ENCODE results near the gene PET100.

Gene PET100, protein sequence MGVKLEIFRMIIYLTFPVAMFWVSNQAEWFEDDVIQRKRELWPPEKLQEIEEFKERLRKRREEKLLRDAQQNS

DNA sequence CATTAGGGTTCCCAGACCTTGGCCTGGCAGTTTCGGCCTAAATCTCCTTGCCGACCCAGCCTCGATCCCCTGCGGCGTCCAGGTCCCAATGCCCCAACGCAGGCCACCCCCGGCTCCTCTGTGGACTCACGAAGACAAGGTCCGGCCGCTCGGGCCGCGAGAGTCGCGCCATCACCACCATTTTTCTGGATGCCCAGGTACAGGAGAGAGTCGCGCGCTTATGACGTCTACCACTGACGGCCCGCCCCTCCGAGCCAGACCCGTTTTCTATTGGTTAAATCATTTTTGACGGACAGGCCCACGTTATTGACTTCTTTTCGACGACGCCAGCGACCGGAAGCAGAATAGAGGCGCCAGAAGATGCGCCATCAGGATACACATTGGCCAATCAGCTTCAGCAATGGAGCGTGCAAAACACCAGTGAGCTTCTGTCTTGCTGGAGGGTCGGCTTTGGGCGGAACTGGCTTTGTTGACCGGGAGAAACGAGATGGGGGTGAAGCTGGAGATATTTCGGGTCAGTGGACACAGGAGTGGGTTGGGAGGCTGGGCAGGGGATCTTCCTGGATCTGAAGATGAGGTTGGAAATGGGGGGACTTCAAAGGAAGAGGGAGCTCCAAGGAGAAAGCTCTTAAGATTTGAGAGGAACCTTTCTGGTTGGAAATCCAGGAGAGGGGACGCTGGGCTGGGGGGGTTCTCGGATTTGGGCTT lies at the start of gene PET100, which contains the start of gene XAB2:
TSS of gene PET100 (plus strand) at position 447 of the 708 bp plus-strand sequence. CDS start at position 488, 41 bp downstream.
TSS of gene XAB2 (minus strand) at position 199 of the 708 bp plus-strand sequence. CDS start at position 181, 18 bp downstream.
- peak; percentile 99 for DNase-seq

DNA sequence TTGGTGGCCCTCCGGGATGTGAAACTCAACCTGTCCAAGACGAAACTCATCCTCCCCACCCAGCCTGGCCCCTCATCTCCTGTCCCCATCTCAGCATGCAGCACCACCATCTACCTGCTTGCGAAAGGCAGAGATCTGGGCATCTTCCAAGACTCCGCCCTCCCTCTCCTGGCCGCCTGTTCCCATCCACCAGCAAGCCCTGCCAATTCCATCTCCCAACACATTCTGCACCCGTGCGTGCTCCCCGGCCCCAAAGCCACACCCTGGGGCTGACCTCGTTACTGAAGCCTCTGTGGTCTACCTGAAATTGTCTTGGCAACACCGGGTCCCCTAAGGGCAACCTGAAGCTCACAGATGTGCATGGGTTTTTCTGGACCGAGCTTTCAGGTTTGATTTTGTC lies 47.1 kb upstream of the PET100 start:
- no peak for DNase-seq

DNA sequence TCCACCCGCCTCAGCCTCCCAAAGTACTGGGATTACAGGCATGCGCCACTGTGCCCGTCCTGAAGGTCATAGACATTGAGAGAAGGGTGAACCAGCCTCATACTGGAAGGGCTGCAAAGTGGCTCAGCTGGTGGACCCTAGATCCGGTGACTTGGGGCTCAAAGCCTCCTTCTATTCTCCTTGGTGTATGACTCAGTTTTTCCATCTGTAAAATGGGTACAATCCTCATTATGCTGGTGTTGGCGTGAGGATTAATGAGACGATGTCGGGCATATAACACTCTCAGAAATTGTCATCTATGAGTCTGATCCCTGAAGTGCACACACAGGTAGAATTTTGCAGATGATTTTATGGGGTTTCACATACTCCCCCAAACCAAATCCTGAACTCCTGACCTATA lies 39.8 kb upstream of the PET100 start:
- DNase-seq = no peak

DNA sequence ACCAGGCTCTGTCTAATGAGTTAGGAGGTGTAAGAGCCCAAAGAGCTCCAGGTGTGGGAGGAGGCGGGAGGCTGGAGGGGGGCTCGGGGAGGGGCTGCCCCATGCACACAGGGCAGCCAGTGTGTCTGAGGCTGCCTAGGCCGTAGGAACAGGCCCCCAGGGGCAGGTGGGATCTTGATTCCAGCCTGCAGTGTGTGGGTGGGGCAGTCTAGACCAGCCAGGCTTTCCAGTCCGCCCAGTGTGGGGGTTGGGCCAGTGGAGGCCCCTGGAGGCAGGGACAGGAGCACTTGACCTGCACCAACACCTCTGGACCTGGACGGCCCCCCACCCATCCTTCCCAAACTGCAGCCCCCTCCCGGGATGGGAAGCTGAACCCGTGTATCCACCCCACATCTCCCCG lies 39.3 kb upstream of the PET100 start:
- no peak for DNase-seq

DNA sequence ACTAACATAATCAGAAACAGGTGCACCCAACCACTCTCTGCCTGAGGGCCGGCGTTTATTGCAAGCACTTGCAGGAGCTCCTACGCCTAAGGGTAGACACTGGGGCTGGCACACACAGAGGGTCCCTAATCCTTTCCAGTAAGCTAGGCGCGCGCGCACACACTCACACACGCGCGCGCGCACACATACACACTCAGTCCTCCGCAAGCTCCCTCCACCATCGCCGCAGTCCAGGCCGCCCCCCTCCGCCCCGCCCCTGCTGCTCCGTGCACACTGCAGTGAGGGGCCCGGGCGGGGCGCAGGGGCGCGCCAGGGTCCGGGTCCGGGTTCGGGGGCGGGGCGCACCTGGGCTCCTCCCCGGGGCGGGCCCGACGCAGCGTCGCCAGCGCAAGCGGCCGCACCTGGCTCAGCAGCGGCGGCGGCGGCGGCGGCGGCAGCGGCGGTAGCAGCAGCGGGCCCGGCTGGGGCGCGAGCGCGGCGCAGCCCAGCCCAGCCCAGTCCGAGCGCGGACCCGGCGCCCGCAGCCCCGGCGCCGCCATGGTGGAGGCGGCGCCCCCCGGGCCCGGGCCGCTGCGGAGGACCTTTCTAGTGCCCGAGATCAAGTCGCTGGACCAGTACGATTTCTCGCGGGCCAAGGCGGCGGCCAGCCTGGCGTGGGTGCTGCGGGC lies 34.0 kb upstream of the PET100 start, which contains the start of gene CAMSAP3:
TSS of gene CAMSAP3 (plus strand) at position 398 of the 668 bp plus-strand sequence. CDS start at position 538, 140 bp downstream.
- DNase-seq = peak; percentile 92

DNA sequence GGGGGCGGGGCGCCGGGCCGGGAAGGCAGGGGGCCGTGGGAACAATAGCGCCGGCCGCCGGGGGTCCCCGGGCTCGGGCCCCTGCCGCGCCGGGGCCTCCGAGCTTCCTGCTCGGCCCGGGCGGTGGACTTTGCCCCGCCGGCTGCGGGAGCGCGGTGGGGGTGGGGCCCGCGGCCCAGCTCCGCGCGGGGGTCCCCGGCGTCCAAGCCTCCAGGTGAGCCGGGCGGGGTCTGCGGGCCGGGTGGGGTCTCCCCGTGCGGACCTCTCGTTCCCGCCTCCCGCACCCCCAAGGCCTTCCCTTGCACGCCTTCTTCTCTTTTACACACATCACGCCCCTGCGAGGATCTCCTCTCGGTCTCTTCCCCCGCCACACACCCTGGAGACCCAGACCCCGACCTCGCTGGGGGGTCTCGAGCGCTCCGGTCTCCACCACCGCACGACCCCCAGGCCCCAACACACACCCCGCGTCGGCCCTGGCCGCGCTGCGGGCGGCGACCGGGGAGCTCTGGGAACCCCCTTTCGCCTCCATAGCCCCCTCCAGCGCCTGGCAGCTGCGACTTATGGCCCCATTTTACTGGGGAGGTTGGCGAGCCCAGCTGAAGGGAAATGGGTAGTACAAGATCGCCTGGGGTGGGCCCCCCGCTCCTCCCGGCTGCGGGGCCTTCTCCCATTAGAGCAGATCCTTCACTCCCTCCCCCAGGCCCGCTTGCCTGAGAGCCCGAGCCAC lies 33.2 kb upstream of the PET100 start:
- peak; percentile 47 for DNase-seq

DNA sequence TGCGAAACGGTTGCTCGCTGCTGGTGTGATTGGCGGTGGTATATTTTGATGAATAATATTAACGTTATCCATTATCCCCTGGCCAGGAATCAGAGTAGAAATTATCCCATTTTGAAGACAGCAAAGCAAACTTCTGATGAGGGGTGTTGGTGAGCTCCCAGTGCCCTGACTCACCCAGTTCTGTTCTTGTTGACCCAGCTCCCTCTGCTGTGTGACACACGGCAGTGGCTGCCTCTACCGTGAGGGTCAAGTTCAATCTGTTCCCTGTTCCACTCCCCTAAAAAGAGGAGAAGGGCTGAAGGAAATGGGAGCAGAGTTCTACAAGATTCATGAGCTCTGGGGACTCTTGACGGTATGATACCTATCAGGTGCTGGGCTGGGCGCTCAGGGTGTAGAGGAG lies 31.9 kb upstream of the PET100 start:
- no peak for DNase-seq

DNA sequence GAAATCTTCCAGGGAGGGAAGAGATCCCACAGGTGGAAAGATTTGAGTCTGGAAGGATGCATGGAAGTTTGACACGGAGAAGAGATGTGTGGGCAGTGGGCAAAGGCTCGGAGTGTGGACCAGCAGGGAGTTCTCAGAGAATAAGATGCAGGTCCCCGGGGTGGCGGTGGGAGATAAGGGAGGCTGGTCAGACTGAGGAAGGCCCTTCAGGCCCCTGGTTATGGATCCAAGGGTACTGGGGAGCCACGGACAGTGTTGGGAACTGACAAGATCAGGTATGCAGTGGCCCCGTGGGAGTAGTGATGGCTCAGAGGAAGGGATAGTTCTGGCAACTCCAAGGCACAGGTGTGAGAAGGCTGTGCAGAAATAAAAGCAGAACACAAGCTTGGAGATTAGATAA lies 31.4 kb upstream of the PET100 start:
- DNase-seq = no peak

DNA sequence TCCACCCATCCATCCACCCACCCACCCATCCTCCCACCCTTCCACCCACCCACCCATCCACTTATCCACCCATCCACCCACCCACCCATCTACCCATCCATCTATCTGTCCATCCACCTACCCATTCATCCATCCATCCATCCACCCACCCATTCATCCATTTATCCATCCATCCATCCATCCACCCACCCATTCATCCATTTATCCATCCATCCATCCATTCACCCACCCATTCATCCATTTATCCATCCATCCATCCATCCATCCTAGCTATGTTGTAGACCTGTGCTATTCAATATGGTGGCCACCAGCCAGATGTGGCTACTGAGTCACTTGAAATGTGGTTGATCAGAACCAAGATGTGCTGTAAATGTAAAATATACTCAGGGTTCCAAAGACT lies 28.9 kb upstream of the PET100 start:
- DNase-seq = no peak

DNA sequence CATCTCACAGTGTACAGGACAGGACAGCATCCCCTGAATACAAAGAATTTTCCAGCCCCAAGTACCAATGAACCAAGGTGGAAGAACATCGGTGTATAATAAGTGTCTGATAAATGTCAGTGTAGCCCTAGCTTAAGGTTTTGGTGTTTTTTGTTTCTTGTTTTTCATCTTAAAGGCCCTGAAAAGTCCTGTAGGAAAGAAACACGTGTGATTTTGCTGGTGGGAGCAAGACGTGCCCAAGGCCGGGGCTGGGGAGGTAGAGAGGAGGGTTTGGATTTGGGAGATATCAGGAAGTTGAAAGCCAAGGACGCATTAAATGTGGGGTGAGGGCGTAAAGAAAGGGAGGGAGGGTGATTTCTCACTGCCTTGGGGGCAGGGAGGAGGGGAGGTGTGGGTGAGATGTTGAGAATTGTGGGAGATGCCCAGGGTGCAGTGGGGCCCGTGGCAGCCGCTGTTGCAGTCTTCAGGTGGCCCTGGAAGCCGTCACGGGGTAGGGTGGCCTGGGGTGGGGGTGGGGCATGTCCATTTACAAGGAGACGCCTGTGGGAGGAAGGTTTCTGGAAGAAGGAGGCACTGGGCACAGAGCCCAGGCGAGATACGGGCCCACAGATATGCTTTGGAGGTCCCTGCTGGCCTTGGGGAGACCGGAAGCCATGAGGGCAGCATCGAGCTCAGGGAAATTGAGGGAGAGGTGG lies 27.2 kb upstream of the PET100 start:
- no peak for DNase-seq

DNA sequence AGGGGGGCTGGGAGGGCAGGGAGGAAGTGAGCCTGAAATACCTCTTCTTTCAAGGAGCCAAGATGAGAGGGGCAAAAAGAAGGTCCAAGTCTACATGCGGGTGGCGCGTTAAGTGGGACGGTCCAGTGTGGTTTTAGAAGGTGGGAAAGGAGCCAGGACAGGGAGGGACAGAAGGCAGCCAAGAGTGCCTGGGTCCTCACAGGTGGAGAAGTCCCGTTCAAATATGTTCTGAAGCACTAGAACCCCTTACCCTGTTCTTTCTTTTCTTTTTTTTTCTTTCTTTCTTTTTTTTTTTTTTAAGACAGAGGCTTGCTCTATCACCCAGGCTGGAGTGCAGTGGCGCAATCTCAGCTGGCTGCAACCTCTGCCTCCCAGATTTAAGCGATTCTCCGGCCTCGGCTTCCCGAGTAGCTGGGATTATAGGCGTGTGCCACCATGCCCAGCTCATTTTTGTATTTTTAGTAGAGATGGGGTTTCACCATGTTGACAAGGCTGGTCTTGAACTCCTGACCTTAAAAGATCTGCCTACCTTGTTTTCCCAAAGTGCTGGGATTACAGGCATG lies 26.6 kb upstream of the PET100 start:
- DNase-seq = no peak

DNA sequence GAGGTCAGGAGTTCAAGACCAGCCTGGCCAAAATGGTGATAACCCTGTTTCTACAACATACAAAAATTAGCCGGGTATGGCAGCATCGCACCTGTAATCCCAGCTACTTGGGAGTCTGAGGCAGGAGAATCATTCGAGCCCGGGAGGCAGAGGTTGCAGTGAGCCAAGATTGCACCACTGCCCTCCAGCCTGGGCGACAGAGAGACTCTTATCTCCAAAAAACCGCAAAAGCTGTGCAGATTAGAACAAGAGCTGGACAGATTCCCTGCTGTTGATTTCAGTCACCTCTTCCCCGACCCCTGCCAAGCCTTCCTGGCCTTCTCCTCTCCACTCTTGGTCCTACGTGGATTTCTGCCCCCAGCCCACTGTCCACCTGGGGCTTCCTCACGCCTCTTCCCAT lies 25.7 kb upstream of the PET100 start:
- no peak for DNase-seq

DNA sequence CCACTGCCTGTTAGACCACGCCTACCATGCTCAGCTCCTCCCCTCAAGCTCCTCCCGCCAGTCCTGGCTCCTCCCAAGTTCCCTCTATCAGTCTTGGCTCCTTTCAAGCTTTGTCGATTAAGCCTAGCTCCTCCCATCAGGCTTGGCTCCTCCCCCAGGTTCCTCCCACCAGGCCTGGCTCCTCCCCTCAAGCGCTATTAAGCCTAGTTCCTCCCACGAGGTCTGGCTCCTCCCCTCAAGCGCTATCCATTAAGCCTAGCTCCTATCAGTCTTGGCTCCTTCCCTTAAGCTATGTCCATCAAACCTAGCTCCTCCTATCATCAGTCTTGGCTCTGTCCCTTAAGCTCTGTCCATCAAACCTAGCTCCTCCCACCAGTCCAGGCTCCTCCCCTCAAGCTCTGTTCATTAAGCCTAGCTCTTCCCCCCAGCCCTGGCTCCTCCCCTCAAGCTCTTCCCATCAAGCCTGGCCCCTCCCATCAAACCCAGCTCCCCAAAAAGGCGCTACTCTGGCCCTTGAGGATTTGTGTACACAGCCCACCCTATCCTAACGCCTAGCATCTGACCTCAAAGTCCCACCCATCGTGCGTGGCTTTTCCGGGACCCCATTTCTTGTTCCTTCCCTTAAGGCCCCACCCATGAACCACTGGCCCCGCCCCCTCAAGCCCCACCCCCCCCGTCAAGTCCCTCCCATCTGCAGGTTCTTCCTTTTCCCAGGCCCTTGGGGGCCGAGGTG lies 23.9 kb upstream of the PET100 start:
- DNase-seq = peak; percentile 35

DNA sequence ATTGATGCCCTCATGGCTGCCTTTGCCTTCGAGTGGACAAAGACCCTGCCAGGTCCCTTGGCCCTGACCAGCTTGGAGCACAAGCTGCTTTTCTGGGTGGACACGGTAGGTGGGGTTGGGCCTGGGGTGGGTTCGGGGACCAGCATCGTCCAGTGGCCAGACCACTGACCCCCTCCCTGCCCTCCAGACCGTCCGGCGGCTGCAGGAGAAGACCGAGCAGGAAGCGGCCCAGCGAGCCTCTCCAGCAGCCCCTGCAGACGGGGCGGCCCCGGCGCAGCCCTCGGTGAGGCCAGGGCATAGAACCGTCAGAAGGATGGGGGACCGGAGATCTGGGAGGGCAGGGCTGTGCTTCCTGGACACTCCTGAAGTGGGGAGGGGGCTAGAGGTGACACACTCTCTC lies 23.3 kb upstream of the PET100 start:
- DNase-seq = no peak

DNA sequence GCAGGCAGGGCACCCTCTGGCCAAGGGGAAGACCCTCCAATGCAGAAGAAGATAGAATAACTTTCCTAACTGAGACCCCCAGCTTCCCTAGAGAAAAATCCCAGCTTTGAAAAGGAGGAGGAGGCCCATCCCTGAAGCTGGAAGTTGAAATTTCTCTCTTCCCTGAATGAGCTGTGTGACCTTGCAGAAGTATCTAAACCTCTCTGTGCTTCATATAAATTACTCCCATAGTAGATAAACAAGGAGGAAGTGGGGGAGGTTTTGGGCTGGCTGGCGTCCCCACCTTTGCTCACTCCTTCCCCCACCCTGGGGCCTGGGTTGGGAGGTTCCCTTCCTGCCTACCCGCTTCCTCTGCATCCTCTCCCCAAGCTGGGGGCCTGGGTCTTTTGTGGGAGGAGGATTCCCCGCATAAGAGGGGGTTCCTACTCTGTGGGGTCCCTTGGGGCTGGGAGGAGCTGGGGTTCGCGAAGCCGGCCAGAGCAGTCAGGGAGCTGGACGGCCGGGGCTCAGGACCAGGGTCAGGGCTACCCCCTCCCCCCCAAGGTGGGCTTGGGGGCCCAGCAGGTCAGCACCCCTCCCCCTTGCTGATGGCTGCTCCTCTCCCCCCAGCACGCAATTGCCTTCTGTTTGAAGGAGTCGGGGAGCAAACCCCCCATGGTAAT lies 22.2 kb upstream of the PET100 start:
- DNase-seq = no peak

DNA sequence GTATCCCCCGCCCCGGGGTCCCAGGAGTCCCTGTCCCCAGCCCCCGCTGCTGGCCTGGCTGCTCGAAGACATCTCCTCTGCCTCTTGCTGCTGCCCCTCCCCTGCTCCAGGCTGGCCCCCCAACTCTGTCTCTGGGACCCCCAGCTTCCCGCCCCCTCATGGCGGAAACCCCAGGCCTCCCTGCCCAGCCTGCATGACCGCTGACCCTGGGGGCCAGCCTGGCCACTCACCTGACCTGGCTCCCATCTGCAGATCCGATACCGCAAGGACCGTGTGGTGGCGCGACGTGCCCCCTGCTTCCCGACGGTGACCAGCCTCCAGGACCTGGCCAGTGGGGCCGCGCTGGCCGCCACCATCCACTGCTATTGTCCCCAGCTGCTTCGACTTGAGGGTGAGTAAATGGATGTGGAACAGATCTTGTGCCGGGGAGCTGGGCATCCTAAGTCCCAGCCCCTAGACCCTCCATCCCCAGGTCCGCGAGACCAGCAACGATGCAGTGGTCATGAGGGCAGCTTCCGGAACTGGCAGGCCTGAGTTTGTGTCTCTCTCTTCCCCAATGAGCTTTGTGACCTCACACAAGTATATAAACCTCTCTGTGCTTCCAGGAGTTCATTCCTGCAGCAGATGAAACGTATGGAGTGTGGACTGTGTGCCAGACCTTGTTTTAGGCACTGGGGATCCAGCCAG lies 21.6 kb upstream of the PET100 start:
- DNase-seq = no peak

DNA sequence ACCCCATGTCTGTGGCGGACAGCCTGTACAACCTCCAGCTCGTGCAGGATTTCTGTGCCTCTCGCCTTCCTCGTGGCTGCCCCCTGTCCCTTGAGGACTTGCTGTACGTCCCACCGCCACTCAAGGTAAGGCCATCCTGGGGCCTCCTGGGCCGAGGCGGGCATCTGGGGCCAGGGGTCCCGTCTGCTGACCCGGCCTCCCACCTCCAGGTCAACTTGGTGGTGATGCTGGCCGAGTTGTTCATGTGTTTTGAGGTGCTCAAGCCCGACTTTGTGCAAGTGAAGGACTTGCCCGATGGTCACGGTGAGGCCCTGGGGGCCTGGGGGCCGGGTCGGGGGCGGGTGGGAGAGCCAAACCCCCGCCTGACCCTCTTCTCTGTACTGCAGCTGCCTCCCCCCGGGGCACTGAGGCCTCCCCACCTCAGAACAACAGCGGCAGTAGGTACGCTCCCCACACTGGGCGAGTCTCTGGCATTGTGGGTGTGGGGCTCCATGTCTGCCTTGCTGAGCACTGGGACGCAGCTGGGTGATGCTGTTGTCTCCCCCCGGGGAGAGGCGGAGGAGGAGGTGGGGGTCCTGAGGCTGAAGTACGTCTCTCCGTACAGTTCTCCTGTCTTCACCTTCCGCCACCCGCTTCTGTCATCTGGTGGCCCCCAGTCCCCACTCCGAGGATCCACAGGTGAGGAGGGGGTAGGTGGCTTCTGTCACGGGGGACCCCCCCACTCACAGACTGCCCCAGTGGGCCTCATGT lies 18.9 kb upstream of the PET100 start:
- DNase-seq = no peak

DNA sequence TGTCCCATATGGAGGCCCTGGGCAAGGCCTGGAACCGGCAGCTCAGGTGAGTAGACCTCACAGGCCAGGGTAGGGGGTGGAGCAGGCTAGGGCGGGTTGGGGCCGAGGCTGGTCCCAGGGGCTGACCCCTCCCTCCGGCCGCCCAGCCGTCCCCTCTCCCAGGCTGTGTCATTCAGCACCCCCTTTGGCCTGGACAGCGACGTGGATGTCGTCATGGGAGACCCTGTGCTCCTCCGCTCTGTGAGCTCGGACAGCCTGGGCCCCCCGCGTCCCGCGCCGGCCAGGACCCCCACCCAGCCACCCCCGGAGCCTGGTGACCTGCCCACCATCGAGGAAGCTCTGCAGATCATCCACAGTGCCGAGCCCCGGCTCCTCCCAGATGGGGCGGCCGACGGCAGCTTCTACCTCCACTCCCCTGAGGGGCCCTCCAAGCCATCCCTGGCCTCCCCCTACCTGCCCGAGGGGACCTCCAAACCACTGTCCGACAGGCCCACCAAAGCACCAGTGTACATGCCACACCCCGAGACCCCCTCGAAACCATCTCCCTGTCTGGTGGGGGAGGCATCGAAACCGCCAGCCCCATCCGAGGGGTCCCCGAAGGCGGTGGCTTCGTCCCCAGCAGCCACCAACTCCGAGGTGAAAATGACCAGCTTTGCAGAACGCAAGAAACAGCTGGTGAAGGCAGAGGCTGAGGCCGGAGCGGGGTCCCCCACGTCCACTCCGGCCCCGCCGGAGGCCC lies 17.9 kb upstream of the PET100 start:
- no peak for DNase-seq

Measured in NCI-H69 (cell line).